GM08714 (cell line): ENCODE data around the gene FOXO3.
"Not testable (repeated sequence)": the region's sequence is repeated elsewhere in the genome, so short reads cannot be mapped to it uniquely, and the experiment has no call there.

Experiments
- H3K4me3 ChIP-seq: fragments of 200-500 bp; sonication (Bioruptor generic); 2 replicates; pipeline ENCODE4 v1.5.1; 2014; ENCODE audit warnings: mild to moderate bottlenecking, low read length, inconsistent platforms
- ZNF274 ChIP-seq: IDR thresholded peaks from 2 replicates; pipeline ENCODE4 v1.6.1; 2012; ENCODE audit warnings: mild to moderate bottlenecking, low read depth, low read length

FOXO3 gene

DNA sequence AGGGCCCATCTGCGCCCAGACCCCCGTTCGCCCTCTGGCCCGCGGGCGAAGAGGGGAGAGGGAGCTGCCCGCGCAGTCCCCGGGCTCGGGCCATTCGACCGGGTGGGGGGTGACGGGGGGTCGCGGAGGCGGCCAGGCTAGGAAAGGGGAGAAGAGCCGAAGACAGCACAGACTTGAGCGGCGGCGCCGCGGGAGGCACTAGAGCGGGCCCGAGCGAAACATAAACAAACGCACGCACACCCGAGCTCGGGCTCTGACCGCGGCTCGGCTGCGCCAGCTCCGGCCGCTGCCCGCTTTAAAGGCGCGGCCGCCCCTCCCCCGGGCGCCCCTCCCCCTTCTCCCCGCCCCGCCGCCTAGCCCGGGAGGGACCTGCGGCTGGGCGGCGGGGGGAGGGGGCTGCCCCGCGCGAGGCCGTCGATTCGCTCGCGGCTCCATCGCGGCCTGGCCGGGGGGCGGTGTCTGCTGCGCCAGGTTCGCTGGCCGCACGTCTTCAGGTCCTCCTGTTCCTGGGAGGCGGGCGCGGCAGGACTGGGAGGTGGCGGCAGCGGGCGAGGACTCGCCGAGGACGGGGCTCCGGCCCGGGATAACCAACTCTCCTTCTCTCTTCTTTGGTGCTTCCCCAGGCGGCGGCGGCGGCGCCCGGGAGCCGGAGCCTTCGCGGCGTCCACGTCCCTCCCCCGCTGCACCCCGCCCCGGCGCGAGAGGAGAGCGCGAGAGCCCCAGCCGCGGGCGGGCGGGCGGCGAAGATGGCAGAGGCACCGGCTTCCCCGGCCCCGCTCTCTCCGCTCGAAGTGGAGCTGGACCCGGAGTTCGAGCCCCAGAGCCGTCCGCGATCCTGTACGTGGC lies at the start of gene FOXO3:
Gene FOXO3 (plus strand): TSS at position 455 of the 846 bp plus-strand sequence. CDS start 292 bp downstream, at position 747.
- TF ChIP-seq ZNF274: no peak
- peak within 1 kb of the TSS; percentile 57 for H3K4me3 ChIP-seq

DNA sequence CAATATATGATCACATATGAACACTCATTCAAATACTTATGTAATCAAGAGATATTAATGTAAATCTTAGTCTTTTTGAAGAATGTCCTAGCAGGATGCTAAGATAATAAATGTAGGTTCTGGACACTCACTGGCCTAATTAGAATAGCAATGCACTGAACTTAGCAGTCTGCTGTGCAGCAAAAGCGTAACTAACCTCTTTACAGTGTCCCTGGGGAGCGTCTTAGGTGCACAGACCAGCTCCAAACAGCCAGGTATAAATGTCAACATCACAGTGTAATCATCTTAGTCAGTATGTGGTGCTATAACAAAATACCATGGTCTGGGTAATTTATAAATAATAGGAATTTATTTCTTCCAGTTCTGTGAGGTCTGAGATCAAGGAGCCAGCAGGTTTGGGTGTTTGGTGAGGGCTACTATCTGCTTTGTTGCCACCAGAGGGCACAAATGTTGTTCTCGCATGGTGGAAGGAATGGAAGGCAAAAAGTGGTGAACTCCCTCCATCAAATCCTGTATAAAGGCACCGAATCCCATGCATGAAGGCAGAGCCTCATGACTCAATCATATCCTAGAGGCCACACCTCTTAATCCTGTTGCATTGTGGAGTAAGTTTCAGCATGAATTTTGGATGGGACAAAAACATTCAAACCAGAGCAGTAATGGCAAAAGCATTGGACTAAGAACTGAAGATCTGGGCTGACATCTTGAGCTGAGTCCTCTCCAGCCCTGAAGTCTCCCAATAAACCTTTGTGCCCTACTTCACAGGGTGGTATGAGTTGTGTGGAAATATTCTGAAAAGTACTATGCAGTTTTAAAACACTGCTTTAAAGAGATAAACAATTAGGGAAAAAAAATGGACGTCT lies 41.8 kb upstream of the FOXO3 start:
- no peak for TF ChIP-seq ZNF274
- H3K4me3 ChIP-seq: no peak overlapping the region

DNA sequence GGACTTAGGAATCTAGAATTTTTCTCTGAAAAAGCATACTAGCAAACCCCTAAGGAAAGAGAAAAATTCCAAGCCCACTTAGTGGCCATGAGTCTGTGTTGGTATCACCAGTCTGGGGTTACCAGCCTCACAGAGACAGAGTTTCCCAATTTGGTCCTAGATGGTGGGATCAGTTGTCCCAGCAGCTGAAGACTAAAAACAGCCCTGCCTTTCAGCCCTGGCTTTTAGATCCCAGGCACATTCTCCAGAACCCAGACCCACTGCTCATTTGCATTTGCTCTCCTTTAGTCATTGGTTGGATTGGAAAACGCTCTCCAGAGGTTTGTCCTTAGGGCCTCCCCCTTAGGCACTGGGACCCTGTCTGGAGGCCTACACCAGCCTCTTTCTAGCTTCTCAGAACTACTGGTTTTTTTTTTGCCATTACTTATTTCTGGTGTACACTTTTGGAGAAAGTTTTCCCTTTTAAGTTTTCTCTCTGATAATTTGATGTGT lies 39.1 kb upstream of the FOXO3 start:
- no peak for TF ChIP-seq ZNF274
- H3K4me3 ChIP-seq: no peak overlapping the region

DNA sequence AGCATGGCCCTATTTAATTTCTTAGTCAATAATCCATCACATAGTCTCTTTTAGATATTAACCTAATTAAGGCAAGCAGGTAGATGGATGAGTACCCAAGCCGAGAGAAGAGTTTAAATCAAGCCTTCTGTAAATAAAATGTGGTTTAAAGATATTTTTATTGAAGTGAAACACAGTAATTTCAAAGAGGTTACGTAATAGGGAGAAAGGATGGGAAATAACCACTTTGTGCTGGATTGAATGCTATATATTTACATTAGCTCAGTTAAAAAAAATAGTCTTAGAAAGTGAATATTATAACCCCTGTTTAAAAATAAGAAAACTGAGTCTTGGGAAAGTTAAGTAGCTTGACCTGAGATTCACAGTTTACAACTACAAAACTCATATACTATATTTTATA lies 37.0 kb upstream of the FOXO3 start:
- no peak for TF ChIP-seq ZNF274
- no peak overlapping the region for H3K4me3 ChIP-seq

DNA sequence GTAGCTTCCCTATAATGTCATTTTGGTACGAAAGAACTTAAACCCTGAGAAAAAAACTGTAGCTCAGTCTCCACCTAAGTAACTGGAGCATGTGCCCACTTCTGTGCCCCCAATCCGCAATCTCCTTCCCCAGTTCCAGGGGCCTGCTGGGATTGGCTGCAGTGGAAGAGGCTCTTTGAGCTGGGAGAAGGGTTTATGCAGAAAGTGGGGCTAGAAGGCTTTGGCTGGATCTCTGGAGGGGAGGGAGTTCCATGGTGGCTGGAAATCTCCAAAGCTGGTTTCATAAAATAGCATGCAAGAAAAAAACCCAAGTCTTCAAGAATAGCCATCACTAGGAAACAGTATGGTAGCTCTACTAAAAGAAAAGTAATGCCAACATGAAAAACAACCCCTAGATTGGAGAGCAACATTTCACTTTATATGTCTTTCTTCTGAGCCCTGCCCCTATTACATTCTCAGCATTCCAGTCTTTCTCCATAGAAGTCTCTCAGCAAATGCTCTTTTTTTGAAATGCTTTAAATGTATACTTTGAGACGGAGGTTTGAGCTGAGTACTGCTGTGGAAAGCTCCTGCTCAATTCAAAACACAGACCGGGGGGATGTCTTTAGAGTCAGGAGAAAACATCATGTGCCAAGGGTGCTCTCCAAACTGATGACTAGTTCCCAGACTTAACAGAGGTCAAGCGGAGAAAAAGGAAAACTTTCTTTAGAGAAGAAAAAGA lies 36.0 kb upstream of the FOXO3 start:
- H3K4me3 ChIP-seq: no peak overlapping the region
- no peak for TF ChIP-seq ZNF274

DNA sequence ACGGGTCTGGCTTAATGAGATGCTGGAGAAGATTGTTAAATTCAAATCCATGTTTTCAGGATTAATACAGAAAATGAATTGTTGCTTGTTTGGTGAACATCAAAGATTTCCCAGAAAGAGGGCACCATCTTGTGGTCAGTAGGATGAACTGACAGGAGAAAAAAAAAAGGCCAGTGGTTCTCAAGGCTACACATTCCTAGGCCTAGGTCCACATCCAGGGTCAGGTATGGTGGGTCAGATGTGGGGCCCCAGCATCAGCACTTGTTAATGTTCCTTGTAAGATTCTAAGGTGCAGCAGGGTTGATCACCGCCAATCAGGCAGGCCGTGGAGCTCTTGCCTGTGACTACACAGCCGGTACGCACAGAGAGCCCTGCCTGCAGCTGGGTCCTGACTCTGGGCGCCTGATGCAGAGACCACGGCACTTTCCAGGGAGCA lies 34.0 kb upstream of the FOXO3 start:
- H3K4me3 ChIP-seq: no peak overlapping the region
- TF ChIP-seq ZNF274: no peak

DNA sequence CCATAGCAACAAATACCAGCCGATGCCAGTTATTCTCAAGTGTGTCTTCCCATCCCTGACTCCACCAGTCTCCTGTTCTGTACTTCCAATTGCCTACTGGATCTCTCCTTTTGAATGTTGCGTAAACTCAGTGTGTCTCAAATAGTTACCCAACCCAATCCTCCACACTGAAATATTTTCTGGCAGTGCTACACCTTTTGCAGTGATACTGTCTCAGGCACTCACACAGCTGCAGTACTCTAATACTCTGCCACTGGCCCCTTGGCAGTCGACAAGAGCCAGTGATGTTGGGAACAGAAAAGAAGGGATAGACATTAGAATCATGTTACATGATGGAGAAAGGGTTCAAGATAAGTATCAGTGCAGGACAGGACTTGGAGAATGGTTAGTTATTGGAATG lies 31.8 kb upstream of the FOXO3 start:
- TF ChIP-seq ZNF274: no peak
- no peak overlapping the region for H3K4me3 ChIP-seq

DNA sequence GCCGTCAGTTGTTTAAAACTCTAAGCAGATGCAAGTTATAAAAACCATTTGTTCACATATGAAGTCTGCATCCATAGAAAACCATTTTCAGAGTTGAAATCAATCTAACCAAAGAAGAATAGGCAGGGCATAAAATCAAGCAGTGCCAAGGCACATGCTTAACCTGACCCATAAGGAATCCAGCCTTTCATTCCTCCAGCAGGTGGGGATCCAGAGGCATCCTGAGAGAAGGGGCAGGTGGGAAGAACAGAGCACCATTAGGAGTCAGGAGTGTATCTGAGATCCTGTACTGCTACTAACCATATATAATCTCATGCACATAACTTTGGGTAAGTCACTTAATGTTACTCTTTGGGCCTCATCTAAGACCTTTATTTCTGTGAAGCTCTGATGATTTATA lies 29.4 kb upstream of the FOXO3 start:
- H3K4me3 ChIP-seq: no peak overlapping the region
- no peak for TF ChIP-seq ZNF274

DNA sequence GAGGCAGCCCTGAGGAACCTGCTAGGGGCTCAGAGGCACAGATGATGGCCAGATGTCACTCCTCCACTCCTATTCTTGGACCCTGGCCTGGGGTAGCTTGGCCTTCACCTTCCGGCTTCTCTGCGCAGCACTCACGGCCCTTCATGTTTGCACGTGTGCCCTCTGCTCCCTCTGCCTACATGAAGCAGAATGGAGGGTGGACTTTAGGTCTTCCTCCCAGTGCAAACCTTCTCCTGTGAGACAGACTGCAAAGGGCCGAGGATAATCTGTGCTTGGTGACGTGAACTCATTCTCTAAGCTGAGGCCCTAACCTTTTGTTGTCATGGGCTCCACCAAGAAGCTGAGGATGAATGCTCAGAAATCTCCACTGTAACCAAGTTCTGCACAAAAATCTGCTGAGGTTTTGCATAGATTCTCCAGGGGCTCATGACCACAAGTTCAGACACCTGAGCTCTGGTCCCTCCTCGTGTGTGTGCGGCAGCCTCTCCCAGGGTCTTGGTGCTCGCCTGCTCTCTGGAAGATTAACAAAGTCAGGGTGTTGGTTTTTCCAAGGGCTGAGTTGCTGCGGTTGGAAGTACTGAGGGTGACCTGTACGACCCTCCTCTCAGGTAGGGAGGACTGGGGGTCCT lies 25.5 kb upstream of the FOXO3 start:
- no peak overlapping the region for H3K4me3 ChIP-seq
- no peak for TF ChIP-seq ZNF274

DNA sequence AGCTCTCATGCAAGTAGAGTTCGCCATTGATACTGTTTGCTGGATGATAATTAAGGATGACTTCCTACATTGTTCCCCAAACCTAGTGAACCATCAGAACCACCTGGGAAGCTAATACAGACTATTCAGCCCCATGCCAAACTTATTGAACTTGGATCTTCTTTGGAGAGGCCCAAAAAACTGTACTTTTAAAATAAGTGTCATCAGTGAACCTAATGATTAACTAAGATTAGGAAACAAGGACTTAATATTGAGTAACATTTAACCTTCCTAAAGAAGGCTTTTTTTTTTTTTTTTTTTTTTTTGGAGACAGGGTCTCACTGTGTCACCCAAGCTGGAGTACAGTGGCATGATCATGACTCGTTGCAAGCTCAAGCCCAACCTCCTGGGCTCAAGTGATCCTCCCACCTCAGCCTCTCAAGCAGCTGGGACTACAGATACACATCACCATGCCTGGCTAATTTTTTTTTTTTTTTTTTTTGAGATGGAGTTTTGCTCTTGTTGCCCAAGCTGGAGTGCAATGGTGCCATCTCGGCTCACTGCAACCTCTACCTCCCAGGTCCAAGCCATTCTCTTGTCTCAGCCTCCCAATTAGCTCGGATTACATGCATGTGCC lies 24.7 kb upstream of the FOXO3 start:
- H3K4me3 ChIP-seq: not testable (repeated sequence)

DNA sequence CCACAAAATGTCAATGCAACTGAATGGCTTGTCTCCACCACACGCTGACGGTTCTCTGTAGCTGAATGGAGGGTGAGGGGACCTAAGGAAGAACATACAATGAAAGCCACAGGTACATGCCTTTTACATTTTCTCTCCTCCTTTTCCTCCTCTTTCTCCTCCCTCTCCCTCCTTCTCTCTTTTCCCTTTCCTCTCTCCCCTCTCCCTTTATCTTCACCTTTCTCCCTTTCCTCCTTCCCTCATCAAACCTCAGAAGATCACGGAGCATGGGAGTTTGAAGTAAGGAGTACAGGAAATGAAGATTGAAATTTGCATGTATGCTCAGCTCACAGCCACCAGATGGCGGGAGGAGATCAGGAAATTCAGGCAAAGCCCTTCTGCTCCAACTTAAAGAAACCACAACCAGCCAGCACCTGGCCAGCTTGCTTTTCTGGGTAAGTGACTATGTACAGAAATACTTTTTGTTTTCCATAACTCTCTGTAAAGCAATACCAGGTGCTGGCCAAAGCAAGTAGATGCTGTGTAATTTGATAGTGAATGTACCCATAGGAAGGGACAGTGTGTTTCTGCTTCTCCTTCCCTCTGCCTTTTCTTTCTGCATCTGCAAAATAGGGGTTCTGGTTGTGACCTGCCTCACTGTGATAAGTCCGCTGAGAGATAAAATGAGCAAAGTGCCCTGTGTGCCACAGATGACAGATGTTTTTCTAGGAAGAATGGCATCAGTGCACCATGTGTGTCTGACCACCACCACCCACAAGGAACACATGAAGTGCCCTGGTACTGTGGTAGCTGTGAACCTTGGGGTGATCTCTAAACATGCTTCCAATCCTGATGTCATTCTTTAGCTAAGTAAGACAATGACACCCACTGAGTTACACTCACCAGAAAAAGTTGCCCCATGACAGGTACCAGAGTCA lies 18.6 kb upstream of the FOXO3 start:
- no peak for TF ChIP-seq ZNF274
- no peak overlapping the region; the same call in 1 of the 2 replicates for H3K4me3 ChIP-seq

DNA sequence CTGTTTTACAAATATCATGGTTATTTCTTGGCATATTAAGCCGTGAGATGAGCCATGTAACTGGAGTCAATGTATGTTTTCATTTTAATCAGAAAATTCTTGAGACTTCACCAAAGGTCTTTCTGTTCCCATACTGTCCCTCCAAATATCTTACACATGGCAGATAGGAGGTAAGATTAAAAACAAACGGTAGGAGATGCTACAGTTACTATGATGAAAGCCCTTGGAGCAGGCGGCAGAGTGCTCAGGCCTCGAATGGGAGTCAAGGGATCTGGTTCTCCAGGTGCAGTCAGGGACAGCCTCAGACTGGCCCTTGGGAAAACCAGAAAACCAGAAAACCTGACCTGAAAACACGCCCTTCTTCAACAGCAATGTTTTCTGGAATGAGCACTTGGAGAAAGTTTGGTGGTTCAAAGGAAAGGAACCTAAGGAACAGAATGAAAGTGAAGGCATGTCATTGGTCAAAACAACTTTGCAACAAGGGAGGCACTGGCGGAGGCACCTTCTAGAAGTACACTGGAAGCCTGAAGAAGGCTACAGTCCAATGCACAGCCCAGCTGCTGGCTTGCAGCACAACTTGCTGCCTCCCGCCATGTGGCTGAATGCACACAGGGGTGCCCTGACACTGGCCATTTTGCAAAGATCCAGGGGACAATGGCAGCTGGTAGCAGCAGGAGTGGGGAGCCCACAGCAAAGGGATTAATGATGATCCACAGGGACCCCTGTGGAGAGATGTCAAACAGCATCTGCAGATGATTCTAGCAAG lies 17.4 kb upstream of the FOXO3 start:
- no peak for TF ChIP-seq ZNF274
- H3K4me3 ChIP-seq: no peak overlapping the region

DNA sequence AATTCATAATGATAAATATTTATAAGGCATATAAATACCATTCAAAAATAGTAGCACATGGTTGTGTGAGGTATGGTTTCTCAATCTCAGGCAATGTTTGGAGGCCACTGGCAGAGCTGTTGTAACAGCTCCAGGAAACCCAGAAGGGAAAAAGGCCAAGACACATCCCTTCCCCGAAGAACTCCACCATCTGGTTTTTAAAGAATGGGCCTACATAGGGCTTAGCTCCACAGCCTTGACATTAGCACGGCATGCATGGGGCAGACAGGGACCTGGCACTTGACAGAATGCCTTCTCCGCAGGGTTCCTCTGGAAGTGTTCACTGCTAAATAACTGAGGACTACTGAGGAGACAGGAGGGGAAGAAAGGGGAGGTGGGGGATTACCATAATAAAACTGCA lies 16.1 kb upstream of the FOXO3 start:
- H3K4me3 ChIP-seq: no peak overlapping the region
- TF ChIP-seq ZNF274: no peak
